Astrocyte (in vitro differentiated cells and primary cell): ENCODE results near the gene NEK2. TPM values are rescaled to one million over a fixed set of nuclear protein-coding genes. Genes with fewer than 3 reads are reported as not detected.

Source experiments
- DNase-seq: peaks from one replicate; pipeline ENCODE4 v3.0.0-alpha.2; 2010; ENCODE audit warnings: low read depth
- FAIRE-seq: peaks from 2 replicates; lab custom pipeline; 2011; peaks lifted over from hg19 to GRCh38; lab: Jason Lieb, UNC
- H2AFZ ChIP-seq: 2 replicates; pipeline ENCODE4 v1.6.0; 2012; ENCODE audit warnings: low read depth, low read length, inconsistent platforms
- H3K27ac ChIP-seq: 2 replicates; pipeline ENCODE4 v1.5.1; 2011; ENCODE audit warnings: low read depth, low read length, inconsistent platforms
- H3K27me3 ChIP-seq: 2 replicates; pipeline ENCODE4 v1.6.0; 2011; ENCODE audit warnings: low read length, inconsistent platforms; ENCODE audit not compliant: insufficient read depth
- H3K36me3 ChIP-seq: 2 replicates; pipeline ENCODE4 v1.5.1; 2011; ENCODE audit warnings: low read length, inconsistent platforms; ENCODE audit not compliant: insufficient read depth
- H3K4me1 ChIP-seq: 2 replicates; pipeline ENCODE4 v1.5.1; 2011; ENCODE audit warnings: low read length, inconsistent platforms; ENCODE audit not compliant: insufficient read depth
- H3K4me2 ChIP-seq: 2 replicates; pipeline ENCODE4 v1.6.0; 2012; ENCODE audit warnings: low read length, inconsistent platforms
- H3K4me3 ChIP-seq: 2 replicates; pipeline ENCODE4 v1.5.1; 2011; ENCODE audit warnings: low read depth, mild to moderate bottlenecking, low read length, inconsistent platforms; ENCODE audit not compliant: insufficient read depth
- H3K79me2 ChIP-seq: 2 replicates; pipeline ENCODE4 v1.6.0; 2012; ENCODE audit warnings: mild to moderate bottlenecking, low read length, inconsistent platforms; ENCODE audit not compliant: insufficient read depth
- H3K9ac ChIP-seq: 2 replicates; pipeline ENCODE4 v1.6.0; 2012; ENCODE audit warnings: mild to moderate bottlenecking, low read length, inconsistent platforms
- H3K9me3 ChIP-seq: 2 replicates; pipeline ENCODE4 v1.5.1; 2012; ENCODE audit warnings: low read depth, mild to moderate bottlenecking, low read length, inconsistent platforms; ENCODE audit not compliant: insufficient read depth
- H4K20me1 ChIP-seq: 2 replicates; pipeline ENCODE4 v1.6.0; 2012; ENCODE audit warnings: low read length, inconsistent platforms; ENCODE audit not compliant: insufficient read depth
- H3K27ac Mint-ChIP-seq: one replicate; pipeline ENCODE4 v1.8.0; 2021; ENCODE audit warnings: mild to moderate bottlenecking, mixed read lengths; ENCODE audit not compliant: unreplicated experiment
- H3K27me3 Mint-ChIP-seq: one replicate; pipeline ENCODE4 v1.8.0; 2021; ENCODE audit warnings: low read depth, mixed read lengths; ENCODE audit not compliant: unreplicated experiment
- H3K36me3 Mint-ChIP-seq: one replicate; pipeline ENCODE4 v1.8.0; 2021; ENCODE audit warnings: low read depth, mixed read lengths; ENCODE audit not compliant: unreplicated experiment
- H3K4me1 Mint-ChIP-seq: one replicate; pipeline ENCODE4 v1.8.0; 2021; ENCODE audit warnings: low read depth, mixed read lengths; ENCODE audit not compliant: unreplicated experiment
- H3K4me3 Mint-ChIP-seq: one replicate; pipeline ENCODE4 v1.8.0; 2021; ENCODE audit warnings: mild to moderate bottlenecking, moderate library complexity, mixed read lengths; ENCODE audit not compliant: unreplicated experiment
- H3K9me3 Mint-ChIP-seq: one replicate; pipeline ENCODE4 v1.8.0; 2021; ENCODE audit warnings: mild to moderate bottlenecking, mixed read lengths; ENCODE audit not compliant: unreplicated experiment
- EZH2 ChIP-seq: IDR thresholded peaks from 2 replicates; pipeline ENCODE4 v1.6.1; 2012; ENCODE audit warnings: mild to moderate bottlenecking, low read length, inconsistent platforms; ENCODE audit not compliant: insufficient read depth
- total RNA-seq: library from RNA; stranded (reverse); gene quantifications from 2 replicates; pipeline ENCODE4 v1.2.1, GENCODE V29; 2021
- TF ChIP-seq, protein P1 (sequence below): IDR thresholded peaks from 2 replicates; pipeline ENCODE4 v1.5.1; 2011; ENCODE audit warnings: low read depth, mild to moderate bottlenecking, inconsistent platforms, low read length, moderate library complexity; ENCODE audit not compliant: insufficient read depth

Gene NEK2
- total RNA-seq, 1 donor from 2014 or later: 1.6 TPM

GRCh38 chr1:211705467-211706091 is 30.2 kb upstream of the NEK2 start:
- no peaks in the 10 kb centered on the region for H3K36me3 ChIP-seq
- H3K27me3 Mint-ChIP-seq: peaks cover 19% of the 10 kb centered on the region
- H3K79me2 ChIP-seq: no peaks in the 10 kb centered on the region
- DNase-seq (peak; percentile 18), FAIRE-seq (no peak)
- no peak overlapping the region for H2AFZ ChIP-seq
- H3K4me1 ChIP-seq: no peaks in the 10 kb centered on the region
- no peaks in the 10 kb centered on the region for H3K36me3 Mint-ChIP-seq
- peaks cover 8% of the 10 kb centered on the region for H3K27me3 ChIP-seq
- H3K27ac Mint-ChIP-seq: no peak overlapping the region
- no peaks in the 10 kb centered on the region for H3K9me3 ChIP-seq
- peaks cover 1% of the 10 kb centered on the region for H3K9me3 Mint-ChIP-seq
- no peak overlapping the region for H3K4me3 Mint-ChIP-seq
- H3K4me2 ChIP-seq: no peak overlapping the region
- no peaks in the 10 kb centered on the region for H4K20me1 ChIP-seq
- no peak overlapping the region for H3K9ac ChIP-seq
- no peak overlapping the region for H3K27ac ChIP-seq
- no peak for TF ChIP-seq EZH2
- TF ChIP-seq, protein P1, sequence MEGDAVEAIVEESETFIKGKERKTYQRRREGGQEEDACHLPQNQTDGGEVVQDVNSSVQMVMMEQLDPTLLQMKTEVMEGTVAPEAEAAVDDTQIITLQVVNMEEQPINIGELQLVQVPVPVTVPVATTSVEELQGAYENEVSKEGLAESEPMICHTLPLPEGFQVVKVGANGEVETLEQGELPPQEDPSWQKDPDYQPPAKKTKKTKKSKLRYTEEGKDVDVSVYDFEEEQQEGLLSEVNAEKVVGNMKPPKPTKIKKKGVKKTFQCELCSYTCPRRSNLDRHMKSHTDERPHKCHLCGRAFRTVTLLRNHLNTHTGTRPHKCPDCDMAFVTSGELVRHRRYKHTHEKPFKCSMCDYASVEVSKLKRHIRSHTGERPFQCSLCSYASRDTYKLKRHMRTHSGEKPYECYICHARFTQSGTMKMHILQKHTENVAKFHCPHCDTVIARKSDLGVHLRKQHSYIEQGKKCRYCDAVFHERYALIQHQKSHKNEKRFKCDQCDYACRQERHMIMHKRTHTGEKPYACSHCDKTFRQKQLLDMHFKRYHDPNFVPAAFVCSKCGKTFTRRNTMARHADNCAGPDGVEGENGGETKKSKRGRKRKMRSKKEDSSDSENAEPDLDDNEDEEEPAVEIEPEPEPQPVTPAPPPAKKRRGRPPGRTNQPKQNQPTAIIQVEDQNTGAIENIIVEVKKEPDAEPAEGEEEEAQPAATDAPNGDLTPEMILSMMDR: no peak
- H3K4me3 ChIP-seq: no peak overlapping the region
- no peaks in the 10 kb centered on the region for H3K4me1 Mint-ChIP-seq

DNA sequence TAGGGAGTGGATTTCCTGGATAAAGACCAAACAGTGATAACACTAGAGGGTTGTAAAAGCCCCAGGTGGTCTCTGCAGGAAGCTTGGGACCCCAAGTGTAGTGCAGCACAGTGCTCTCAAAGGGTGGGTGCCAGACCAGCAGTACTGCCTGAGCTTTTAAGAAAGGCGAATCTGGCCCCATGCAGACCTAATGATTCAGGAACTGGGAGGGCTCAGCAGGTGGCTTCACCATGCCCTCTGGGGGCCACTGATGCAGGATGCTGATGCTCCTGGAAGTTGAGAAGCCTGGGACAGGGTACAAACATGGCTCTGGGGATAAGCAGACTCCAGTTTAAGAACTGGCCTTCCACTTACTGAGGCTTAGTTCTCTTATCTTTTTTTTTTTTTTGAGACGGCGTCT is 29.1 kb upstream of the NEK2 start:
- no peak for DNase-seq
- H3K9me3 ChIP-seq: no peaks in the 10 kb centered on the region
- H4K20me1 ChIP-seq: no peaks in the 10 kb centered on the region
- H3K36me3 Mint-ChIP-seq: no peaks in the 10 kb centered on the region
- FAIRE-seq: no peak
- H3K4me2 ChIP-seq: no peak overlapping the region
- no peak overlapping the region for H3K27ac Mint-ChIP-seq
- no peaks in the 10 kb centered on the region for H3K4me1 Mint-ChIP-seq
- H3K4me3 ChIP-seq: no peak overlapping the region
- TF ChIP-seq, protein P1: no peak
- TF ChIP-seq EZH2: no peak
- peaks cover 28% of the 10 kb centered on the region for H3K27me3 Mint-ChIP-seq
- H3K4me1 ChIP-seq: no peaks in the 10 kb centered on the region
- H3K9ac ChIP-seq: no peak overlapping the region
- no peaks in the 10 kb centered on the region for H3K36me3 ChIP-seq
- no peak overlapping the region for H3K4me3 Mint-ChIP-seq
- no peak overlapping the region for H3K27ac ChIP-seq
- no peak overlapping the region for H2AFZ ChIP-seq
- H3K27me3 ChIP-seq: peaks cover 8% of the 10 kb centered on the region
- H3K9me3 Mint-ChIP-seq: no peaks in the 10 kb centered on the region
- H3K79me2 ChIP-seq: no peaks in the 10 kb centered on the region

- no peak for DNase-seq
- Mint-ChIP-seq H3K27ac (no peak overlapping the region), H3K36me3 (no peaks in the 10 kb centered on the region), H3K4me3 (no peak overlapping the region), H3K4me1 (no peaks in the 10 kb centered on the region), H3K9me3 (no peaks in the 10 kb centered on the region), H3K27me3 (peaks cover 32% of the 10 kb centered on the region)
- Histone ChIP-seq H4K20me1 (no peaks in the 10 kb centered on the region), H3K4me1 (no peaks in the 10 kb centered on the region), H3K36me3 (no peaks in the 10 kb centered on the region), H3K4me3 (no peak overlapping the region), H3K9ac (no peak overlapping the region), H3K4me2 (no peak overlapping the region), H2AFZ (no peak overlapping the region), H3K27me3 (peaks cover 8% of the 10 kb centered on the region), H3K9me3 (no peaks in the 10 kb centered on the region), H3K79me2 (no peaks in the 10 kb centered on the region), H3K27ac (no peak overlapping the region)
- TF ChIP-seq, protein P1: no peak
- no peak for TF ChIP-seq EZH2
- FAIRE-seq: no peak
Measured at GRCh38 chr1:211703812-211704537, 28.6 kb upstream of the NEK2 start.
